Umbilical cord (tissue), 2 donors: Measurements from ENCODE around the gene CRTAP. TPM values are rescaled to one million over a fixed set of nuclear protein-coding genes. Genes with fewer than 3 reads are reported as not detected.
"Not testable (repeated sequence)": the region's sequence is repeated elsewhere in the genome, so short reads cannot be mapped to it uniquely, and the experiment has no call there.

Experiments
- DNase-seq: peaks from one replicate; pipeline ENCODE4 v3.0.0-alpha.2; 2015; ENCODE audit warnings: low spot score
- total RNA-seq: library from RNA; depleted of rRNA; stranded (reverse); fragments of >200 nt; gene quantifications from one replicate; pipeline ENCODE4 v1.2.3, GENCODE V29; 2014; ENCODE audit warnings: low replicate concordance; ENCODE audit not compliant: insufficient read depth

Gene CRTAP
- total RNA-seq, 1 donor from 2014 or later, result 221 TPM

DNA sequence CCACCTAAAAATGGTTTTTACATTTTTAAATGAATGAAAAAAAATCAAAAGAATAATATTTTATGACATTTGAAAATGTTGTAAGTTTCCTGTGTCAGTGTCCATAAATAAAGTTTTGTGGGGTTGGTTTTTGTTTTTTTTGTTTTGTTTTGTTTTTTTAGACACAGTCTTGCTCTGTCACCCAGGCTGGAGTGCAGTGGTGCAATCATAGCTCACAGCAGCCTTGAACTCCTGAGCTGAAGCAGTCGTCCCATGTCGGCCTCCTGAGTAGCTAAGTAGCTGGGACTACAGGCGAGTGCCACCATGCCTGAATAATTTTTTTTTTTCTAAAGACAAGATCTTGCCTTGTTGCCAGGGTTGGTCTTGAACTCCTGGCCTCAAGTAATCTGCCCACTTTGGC lies 14.1 kb upstream of the CRTAP start:
- no peak for DNase-seq

DNA sequence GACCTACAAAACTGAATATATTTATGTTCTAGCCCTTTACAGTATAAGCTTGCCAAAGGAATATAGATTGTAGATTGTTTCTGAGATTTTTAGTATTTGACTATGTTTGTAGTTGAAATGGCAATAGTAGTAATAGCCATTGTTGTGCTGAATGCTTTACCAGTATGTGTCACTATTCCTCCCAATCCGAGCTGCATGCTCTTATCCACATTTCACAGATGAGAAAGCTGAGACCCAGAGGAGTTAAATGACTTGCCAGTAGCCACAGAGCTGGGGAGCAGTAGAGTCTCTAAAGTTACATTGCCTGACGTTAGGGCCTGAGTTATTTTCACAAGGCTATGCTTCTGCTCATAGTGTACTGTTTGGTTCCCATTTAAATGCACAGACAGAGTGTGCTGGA lies 13.6 kb upstream of the CRTAP start:
- no peak for DNase-seq

- no peak for DNase-seq
Measured at GRCh38 chr3:33103034-33103433, 10.8 kb upstream of the CRTAP start.

- no peak for DNase-seq
Measured at GRCh38 chr3:33103480-33103879, 10.3 kb upstream of the CRTAP start.

- DNase-seq, result no peak
Measured at GRCh38 chr3:33104803-33105202, 9.0 kb upstream of the CRTAP start.

DNA sequence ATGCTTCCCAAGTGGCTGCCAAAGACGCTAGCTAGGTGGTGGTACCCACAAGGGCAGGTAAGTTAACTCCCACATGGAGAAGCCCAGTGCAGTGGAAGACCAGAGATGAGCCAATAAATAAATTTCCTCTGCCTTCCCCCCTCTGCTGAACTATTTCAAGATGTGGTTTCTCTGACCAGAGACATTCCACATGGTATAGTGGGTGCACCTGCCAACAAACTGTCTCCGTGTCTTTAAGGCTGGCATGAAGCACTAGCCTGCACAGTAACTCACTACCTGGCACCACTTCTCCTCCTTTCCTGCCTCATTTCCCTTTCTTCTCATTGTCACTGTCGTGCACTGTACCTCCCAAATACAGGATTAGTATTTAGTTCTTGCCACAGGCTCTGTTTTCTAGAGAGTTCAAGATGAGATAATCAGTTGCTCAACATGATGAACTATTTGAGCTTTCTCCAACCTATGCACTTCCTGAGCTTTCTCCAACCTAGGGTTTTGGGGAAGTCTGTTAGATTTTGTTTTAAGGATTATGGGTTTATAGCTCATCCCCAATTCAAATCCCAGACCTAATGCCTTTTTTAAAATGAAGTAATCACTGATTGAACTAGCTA lies 8.4 kb upstream of the CRTAP start:
- DNase-seq, result peak; percentile 5

DNA sequence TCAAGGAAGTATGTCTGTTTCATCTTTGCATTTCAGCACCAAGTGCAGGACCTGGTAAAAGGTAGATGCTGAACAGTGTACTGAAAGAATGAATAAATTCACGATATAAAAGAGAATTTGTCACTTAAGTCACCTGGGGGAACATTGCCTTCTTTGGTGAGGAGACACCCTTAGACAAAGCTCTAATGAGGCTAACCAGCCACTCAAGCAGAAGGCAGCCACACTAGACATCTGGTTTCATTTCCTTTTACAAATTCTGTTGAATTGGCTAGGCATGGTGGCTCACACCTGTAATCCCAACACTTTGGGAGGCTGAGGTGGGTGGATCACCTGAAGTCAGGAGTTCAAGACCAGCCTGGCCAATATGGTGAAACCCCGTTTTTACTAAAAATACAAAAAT lies 7.0 kb upstream of the CRTAP start:
- DNase-seq, result not testable (repeated sequence)

DNA sequence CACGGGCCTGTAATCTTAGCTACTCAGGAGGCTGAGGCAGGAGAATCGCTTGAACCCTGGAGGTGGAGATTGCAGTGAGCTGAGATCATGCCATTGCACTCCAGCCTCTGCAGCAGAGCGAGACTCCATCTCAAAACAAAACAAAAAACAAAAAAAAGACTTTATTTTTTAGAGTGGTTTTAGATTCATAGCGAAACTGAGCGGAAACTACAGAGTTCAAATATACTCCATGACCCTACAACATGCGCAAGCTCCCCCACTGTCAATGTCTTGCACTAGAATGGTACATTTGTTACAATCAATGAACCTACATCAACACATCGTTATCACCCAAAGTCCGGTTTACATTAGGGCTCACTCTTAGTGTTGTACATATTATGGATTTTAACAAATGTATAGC lies 2.2 kb upstream of the CRTAP start:
- DNase-seq, result no peak

- no peak for DNase-seq
Measured at GRCh38 chr3:33114622-33115023, 809 bp downstream of the CRTAP start.

GRCh38 chr3:33115024-33115768 lies 1.4 kb downstream of the CRTAP start:
- DNase-seq, result peak; percentile 95

- DNase-seq, result no peak
Measured at GRCh38 chr3:33117461-33117860, 3.6 kb downstream of the CRTAP start.

- no peak for DNase-seq
Measured at GRCh38 chr3:33119891-33120290, 6.1 kb downstream of the CRTAP start.

DNA sequence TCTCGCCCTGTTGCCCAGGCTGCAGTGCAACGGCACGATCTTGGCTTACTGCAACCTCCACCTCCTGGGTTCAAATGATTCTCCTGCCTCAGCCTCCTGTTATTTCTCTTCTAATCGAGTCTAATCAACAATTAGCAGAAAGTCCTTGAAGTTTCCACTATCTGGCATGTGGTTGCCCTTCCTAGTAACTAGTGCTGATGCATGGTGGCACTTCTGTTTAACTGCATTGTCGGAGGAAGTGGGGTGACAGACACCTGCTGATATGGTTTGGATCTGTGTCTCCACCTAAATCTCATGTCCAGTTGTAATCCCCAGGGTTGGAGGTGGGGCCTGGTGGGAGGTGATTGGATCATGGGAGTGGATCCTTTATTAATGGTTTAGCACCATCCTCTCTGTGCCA lies 9.2 kb downstream of the CRTAP start:
- no peak for DNase-seq

DNA sequence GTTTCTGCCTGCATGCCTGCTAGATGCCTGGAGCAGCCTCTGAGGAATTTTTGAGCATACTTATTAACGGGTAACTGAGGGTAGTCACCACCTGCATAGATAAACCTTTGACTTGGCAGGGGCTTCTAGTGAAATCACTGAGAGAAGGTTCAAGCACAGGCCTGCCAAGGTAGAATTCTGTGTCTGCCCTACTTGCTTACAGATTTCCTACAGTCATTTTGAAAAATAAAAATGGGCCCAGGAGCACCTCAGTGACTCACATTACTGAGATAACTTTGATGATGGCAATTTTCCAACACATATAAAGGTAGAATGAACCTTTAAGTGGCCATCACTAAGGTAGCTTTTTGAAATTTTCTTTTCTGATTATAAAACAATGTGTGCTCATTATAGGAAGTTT lies 10.8 kb downstream of the CRTAP start:
- no peak for DNase-seq

GRCh38 chr3:33125840-33126239 lies 12.0 kb downstream of the CRTAP start:
- no peak for DNase-seq

- DNase-seq, result peak; percentile 55
Measured at GRCh38 chr3:33128706-33129105, 14.9 kb downstream of the CRTAP start.

GRCh38 chr3:33130144-33130543 lies 16.3 kb downstream of the CRTAP start:
- DNase-seq, result no peak

DNA sequence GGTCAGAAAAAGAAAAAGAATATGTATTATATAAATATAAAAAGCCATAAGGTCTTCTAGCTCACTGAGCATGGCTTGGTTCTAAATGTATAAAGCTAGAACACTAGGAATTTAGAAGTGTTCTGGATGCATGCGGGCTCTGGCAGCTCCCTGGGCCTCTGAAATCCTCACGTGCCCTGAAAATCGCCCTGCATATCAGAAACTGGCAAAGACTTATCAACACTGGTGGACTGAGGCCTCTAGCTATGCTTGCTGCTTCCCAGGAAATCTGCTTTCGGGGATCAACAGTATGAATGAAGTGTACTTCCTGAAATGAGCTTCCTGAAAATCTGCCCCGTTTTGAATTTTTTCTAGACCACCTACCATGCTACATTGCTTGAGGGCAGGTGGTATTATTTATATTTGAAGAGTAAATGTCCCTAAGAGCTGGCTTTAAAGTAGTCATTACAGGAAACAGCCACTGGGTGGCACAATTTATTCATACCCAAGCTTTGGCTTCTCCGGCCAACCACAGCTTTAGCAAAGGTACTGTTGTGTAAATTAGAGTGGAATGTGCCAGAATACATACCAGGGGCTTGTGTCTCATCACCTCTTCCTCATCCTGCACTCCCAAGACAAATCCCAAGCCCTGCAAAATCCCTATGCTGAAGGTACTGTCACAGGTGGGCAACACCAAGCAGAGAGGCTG lies 17.7 kb downstream of the CRTAP start:
- DNase-seq, result peak; percentile 57

GRCh38 chr3:33132019-33132360 lies 18.2 kb downstream of the CRTAP start:
- no peak for DNase-seq

GRCh38 chr3:33134026-33134625 lies 20.3 kb downstream of the CRTAP start:
- DNase-seq, result no peak

DNA sequence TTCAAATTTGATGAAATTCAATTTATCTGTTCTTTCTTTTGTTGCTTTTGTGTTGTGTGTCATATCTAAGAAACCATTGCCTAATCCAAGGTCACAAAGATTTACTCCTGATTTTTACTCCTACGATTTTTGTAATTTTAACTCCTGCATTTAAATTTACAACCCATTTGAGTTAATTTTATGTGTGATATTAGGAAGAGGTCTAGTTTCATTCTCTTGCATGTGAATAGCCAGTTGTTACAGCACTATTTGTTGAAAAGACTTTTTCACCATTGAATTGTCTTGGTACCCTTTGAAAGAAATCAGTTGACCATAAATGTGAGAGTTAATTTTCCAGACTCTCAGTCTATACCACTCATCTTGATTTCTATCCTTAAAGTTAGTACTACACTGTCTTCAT lies 23.9 kb downstream of the CRTAP start:
- no peak for DNase-seq

DNA sequence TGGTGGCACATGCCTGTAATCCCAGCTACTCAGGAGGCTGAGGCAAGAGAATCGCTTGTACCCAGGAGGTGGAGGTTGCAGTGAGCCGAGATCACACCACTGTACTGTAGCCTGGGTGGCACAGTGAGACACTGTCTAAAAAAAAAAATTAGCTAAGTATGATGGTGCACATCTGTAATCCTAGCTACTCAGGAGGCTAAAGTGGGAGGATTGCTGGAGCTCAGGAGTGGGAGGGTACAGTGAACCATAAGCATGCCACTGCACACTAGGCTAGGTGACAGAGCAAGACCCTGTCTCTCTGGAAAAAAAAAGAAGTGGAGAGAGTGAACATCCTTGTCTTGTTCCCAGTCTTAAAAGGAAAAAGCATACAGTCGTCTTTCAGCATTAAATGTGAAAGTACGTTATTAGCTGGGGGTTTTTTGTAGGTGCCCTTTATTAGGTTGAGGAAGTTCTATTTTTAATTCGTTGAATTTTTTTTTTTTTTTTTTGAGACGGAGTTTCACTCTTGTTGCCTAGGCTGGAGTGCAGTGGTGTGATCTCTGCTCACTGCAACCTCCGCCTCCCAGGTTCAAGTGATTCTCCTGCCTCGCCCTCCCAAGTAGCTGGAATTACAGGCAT lies 25.3 kb downstream of the CRTAP start:
- not testable (repeated sequence) for DNase-seq
